HCT116 (cell line): ENCODE data around the gene KLF2. TPM values are rescaled to one million over a fixed set of nuclear protein-coding genes. Genes with fewer than 3 reads are reported as not detected.

Experiments
- ATAC-seq: fragments of 200-7000 bp; cut with Tn5 transposase; 2 replicates; pipeline ENCODE4 v1.9.1; 2020; ENCODE audit warnings: mild to moderate bottlenecking, moderate library complexity
- BruUV-seq: library from RNA; stranded (reverse); fragments of 400-500 nt; replicated peaks from 2 replicates; lab custom pipeline; 2021; lab: Mats Ljungman, UMichigan
- CTCF ChIA-PET: fragments of 300-600 bp; sonication (Branson Sonifier 250); formaldehyde crosslinking; loops from one replicate; lab custom pipeline; 2021; ENCODE audit warnings: antibody characterized with exemption; lab: Charles Lee
- POLR2A ChIA-PET: fragments of 300-600, 350-600 bp; sonication (Branson Sonifier 250); formaldehyde crosslinking; loops from one replicate; lab custom pipeline; 2021; ENCODE audit warnings: antibody characterized with exemption; lab: Charles Lee
- RAD21 ChIA-PET, 2 experiments: fragments of 300-600 bp; sonication (Branson Sonifier 250); formaldehyde crosslinking; loops; one replicate each; lab custom pipeline; 2023; ENCODE audit warnings: low total read pairs in 2 of 2; ENCODE audit not compliant: uncharacterized antibody in 2 of 2, unreplicated experiment in 2 of 2, low non-redundant PET in 1 of 2; lab: Charles Lee
- DNase-seq: peaks from one replicate; pipeline ENCODE4 v3.0.0-alpha.2; 2010; ENCODE audit warnings: low read depth, low spot score
- H2AFZ ChIP-seq: fragments of 200-600 bp; shearing (Covaris generic), sonication (generic); 2 replicates; pipeline ENCODE4 v1.6.1; 2017; ENCODE audit warnings: low read depth, mixed run types, mixed read lengths, antibody characterized with exemption, low read length; ENCODE audit not compliant: poor library complexity, severe bottlenecking
- H3K27ac ChIP-seq: 2 replicates; pipeline ENCODE4 v1.5.1; 2012; ENCODE audit warnings: low read depth, low read length
- H3K27me3 ChIP-seq: fragments of 200-600 bp; sonication (generic); 2 replicates; pipeline ENCODE4 v1.6.1; 2016; ENCODE audit warnings: mixed run types, low read length, mixed read lengths; ENCODE audit not compliant: insufficient read depth
- H3K36me3 ChIP-seq, 2 experiments: fragments of 200-500 bp in 1 of 2; fragments of 200-600 bp in 1 of 2; sonication (Bioruptor generic) in 1 of 2; sonication (generic) in 1 of 2; 2 replicates each; pipeline versions ENCODE4 v1.5.1 to v1.6.1; 2014 to 2016; ENCODE audit warnings: low read length in 2 of 2, inconsistent platforms in 1 of 2, mixed read lengths in 1 of 2, mixed run types in 1 of 2; ENCODE audit not compliant: insufficient read depth in 2 of 2, control insufficient read depth in 1 of 2
- H3K4me1 ChIP-seq, 2 experiments: fragments of 200-600 bp in 1 of 2; sonication (generic) in 1 of 2; 2 replicates each; pipeline versions ENCODE4 v1.5.1 to v1.6.1; 2012 to 2017; ENCODE audit warnings: low read length in 2 of 2, inconsistent platforms in 1 of 2, mild to moderate bottlenecking in 1 of 2, mixed read lengths in 1 of 2, mixed run types in 1 of 2, moderate library complexity in 1 of 2; ENCODE audit not compliant: insufficient read depth in 2 of 2, control insufficient read depth in 1 of 2
- H3K4me2 ChIP-seq: fragments of 200-600 bp; sonication (generic); 2 replicates; pipeline ENCODE4 v1.6.1; 2017; ENCODE audit warnings: mixed run types, low read length, mixed read lengths
- H3K4me3 ChIP-seq, 2 experiments: fragments of 200-600 bp in 1 of 2; sonication (generic) in 1 of 2; replicated peaks in 1 of 2; 2 replicates each; pipeline ENCODE4 v1.5.1; 2011 to 2016; ENCODE audit warnings: low read length in 2 of 2, control low read depth in 1 of 2, low read depth in 1 of 2, mild to moderate bottlenecking in 1 of 2, mixed read lengths in 1 of 2, mixed run types in 1 of 2
- H3K79me2 ChIP-seq: fragments of 200-600 bp; sonication (generic); 2 replicates; pipeline ENCODE4 v1.6.1; 2017; ENCODE audit warnings: mild to moderate bottlenecking, mixed run types, low read length, moderate library complexity, mixed read lengths; ENCODE audit not compliant: insufficient read depth
- H3K9ac ChIP-seq: fragments of 200-600 bp; sonication (generic); 2 replicates; pipeline ENCODE4 v1.6.1; 2016; ENCODE audit warnings: low read length, mixed read lengths
- H3K9me2 ChIP-seq: fragments of 200-600 bp; sonication (generic), shearing (Covaris generic); 2 replicates; pipeline ENCODE4 v1.6.1; 2017; ENCODE audit warnings: mixed run types, mild to moderate bottlenecking, moderate library complexity; ENCODE audit not compliant: insufficient read depth
- H3K9me3 ChIP-seq, 2 experiments: fragments of 200-500 bp in 1 of 2; fragments of 200-600 bp in 1 of 2; sonication (Bioruptor generic) in 1 of 2; sonication (generic) in 1 of 2; 2 replicates each; pipeline ENCODE4 v1.6.1; 2014 to 2017; ENCODE audit warnings: low read length in 2 of 2, mixed read lengths in 2 of 2, inconsistent platforms in 1 of 2, low read depth in 1 of 2, mild to moderate bottlenecking in 1 of 2, mixed run types in 1 of 2, moderate library complexity in 1 of 2; ENCODE audit not compliant: control insufficient read depth in 1 of 2, insufficient read depth in 1 of 2
- H4K20me1 ChIP-seq: fragments of 200-600 bp; sonication (generic), shearing (Covaris generic); 2 replicates; pipeline ENCODE4 v1.6.1; 2017; ENCODE audit warnings: mixed run types, mild to moderate bottlenecking, moderate library complexity; ENCODE audit not compliant: insufficient read depth
- ATF3 ChIP-seq: IDR thresholded peaks from 2 replicates; pipeline ENCODE4 v1.6.1; 2012
- CBX3 ChIP-seq: IDR thresholded peaks from 2 replicates; pipeline ENCODE4 v1.6.1; 2012; ENCODE audit warnings: low read depth
- CEBPB ChIP-seq: IDR thresholded peaks from 2 replicates; pipeline ENCODE4 v1.6.1; 2012; ENCODE audit warnings: low read depth
- CTCF ChIP-seq, 3 experiments: fragments of 200-600 bp in 1 of 3; sonication (generic) in 1 of 3; IDR thresholded peaks in 2 of 3; conservative IDR thresholded peaks in 1 of 3; 2 replicates each; pipeline ENCODE4 v1.5.1; 2012 to 2017; ENCODE audit warnings: low read depth in 2 of 3, low read length in 2 of 3, antibody characterized with exemption in 1 of 3, borderline replicate concordance in 1 of 3, control low read depth in 1 of 3, mild to moderate bottlenecking in 1 of 3, mixed read lengths in 1 of 3, mixed run types in 1 of 3, moderate library complexity in 1 of 3; ENCODE audit not compliant: insufficient read depth in 1 of 3
- EGR1 ChIP-seq: IDR thresholded peaks from 2 replicates; pipeline ENCODE4 v1.6.1; 2012; ENCODE audit warnings: low read depth
- ELF1 ChIP-seq: IDR thresholded peaks from 2 replicates; pipeline ENCODE4 v1.6.1; 2012; ENCODE audit warnings: low read depth, borderline replicate concordance
- EZH2 ChIP-seq: fragments of 200-600 bp; sonication (generic); IDR thresholded peaks from 2 replicates; pipeline ENCODE4 v1.6.1; 2017; ENCODE audit warnings: antibody characterized with exemption, mixed run types
- EZH2phosphoT487 ChIP-seq: fragments of 200-600 bp; IDR thresholded peaks from 2 replicates; pipeline ENCODE4 v1.6.1; 2018; ENCODE audit warnings: antibody characterized with exemption, borderline replicate concordance
- JUND ChIP-seq: IDR thresholded peaks from 2 replicates; pipeline ENCODE4 v1.6.1; 2012
- POLR2A ChIP-seq: IDR thresholded peaks from 2 replicates; pipeline ENCODE4 v1.7.0; 2011; ENCODE audit warnings: borderline replicate concordance; ENCODE audit not compliant: insufficient read depth, insufficient read length; ENCODE audit errors: extremely low read depth
- POLR2AphosphoS5 ChIP-seq: IDR thresholded peaks from 2 replicates; pipeline ENCODE4 v1.6.1; 2011; ENCODE audit warnings: mild to moderate bottlenecking, low read depth, low read length, moderate library complexity
- RAD21 ChIP-seq: IDR thresholded peaks from 2 replicates; pipeline ENCODE4 v1.6.1; 2012; ENCODE audit warnings: low read depth, mild to moderate bottlenecking
- SP1 ChIP-seq: IDR thresholded peaks from 2 replicates; pipeline ENCODE4 v1.6.1; 2012; ENCODE audit warnings: low read depth
- SRF ChIP-seq: IDR thresholded peaks from 2 replicates; pipeline ENCODE4 v1.6.1; 2012; ENCODE audit warnings: low read depth
- TCF7L2 ChIP-seq: IDR thresholded peaks from 2 replicates; pipeline ENCODE4 v1.7.0; 2011; ENCODE audit warnings: borderline replicate concordance, inconsistent platforms; ENCODE audit not compliant: insufficient read depth, insufficient read length; ENCODE audit errors: extremely low read depth
- YY1 ChIP-seq: IDR thresholded peaks from 2 replicates; pipeline ENCODE4 v1.6.1; 2011; ENCODE audit warnings: low read length, low read depth, moderate library complexity, mild to moderate bottlenecking; ENCODE audit not compliant: insufficient replicate concordance; ENCODE audit errors: extremely low read depth
- ZFX ChIP-seq: fragments of 450-650 bp; IDR thresholded peaks from 2 replicates; pipeline ENCODE4 v1.6.1; 2017
- ZNF274 ChIP-seq: fragments of 200-500 bp; sonication (Bioruptor generic); IDR thresholded peaks from 2 replicates; pipeline ENCODE4 v1.6.1; 2014; ENCODE audit warnings: mild to moderate bottlenecking, low read depth, low read length, inconsistent platforms
- intact Hi-C: fragments of 100-400 bp; cut with micrococcal nuclease; formaldehyde crosslinking; loops from 2 replicates; pipeline ENCODE4 v1.10.0; 2022
- total RNA-seq: library from RNA; stranded (reverse); gene quantifications from one replicate; pipeline ENCODE4 v1.2.1, GENCODE V29; 2021; ENCODE audit not compliant: unreplicated experiment
- TF ChIP-seq, protein P1 (sequence below): IDR thresholded peaks from 2 replicates; pipeline ENCODE4 v1.6.1; 2011; ENCODE audit warnings: mild to moderate bottlenecking, low read length, moderate library complexity; ENCODE audit not compliant: insufficient replicate concordance; ENCODE audit errors: extremely low read depth
- TF ChIP-seq, protein P2 (sequence below): IDR thresholded peaks from 2 replicates; pipeline ENCODE4 v1.6.1; 2012

The KLF2 gene
- total RNA-seq, 1 experiment from 2014 or later, result 39.4 TPM

GRCh38 chr19:16295057-16295456 lies 29.6 kb upstream of the KLF2 start (continued):
- TF ChIP-seq EZH2phosphoT487 (no peak), POLR2A (no peak), ZFX (no peak), POLR2AphosphoS5 (no peak), EZH2 (no peak)

- peak overlapping the region; percentile 54 for H2AFZ ChIP-seq
- H3K9ac ChIP-seq, result peak overlapping the region; percentile 39
- peak overlapping the region; percentile 69 for H3K4me2 ChIP-seq
- RAD21 ChIA-PET, result no interaction called here
- peaks cover 22 to 35% of the 10 kb centered on the region in 2 experiments for H3K4me1 ChIP-seq
- intact Hi-C loops, result loop anchor here (1.0 kb wide), 1 partner anchor 28 kb away; the partner anchor contains the start of gene KLF2
- H3K36me3 ChIP-seq, result no peaks in the 10 kb centered on the region
- H3K4me3 ChIP-seq, result peak overlapping the region in 1 of 2 experiments; percentile 18; a peak in 2 of 4 replicates
- H3K27ac ChIP-seq, result peak overlapping the region; percentile 45
- no peaks in the 10 kb centered on the region for H3K27me3 ChIP-seq
- peak; percentile 80 for ATAC-seq
- H3K9me2 ChIP-seq, result no peaks in the 10 kb centered on the region
- peak; percentile 77 for DNase-seq
- CTCF ChIA-PET, result no interaction called here
- no peaks in the 10 kb centered on the region for H3K9me3 ChIP-seq
- H3K79me2 ChIP-seq, result no peaks in the 10 kb centered on the region
- BruUV-seq, result TSS peak; percentile 91
- H4K20me1 ChIP-seq, result no peaks in the 10 kb centered on the region
- POLR2A ChIA-PET, result interaction anchor here (2.7 kb wide), 1 partner anchor 28 kb away, joined by 8 read pairs; the partner anchor contains the start of gene KLF2
- TF ChIP-seq TCF7L2 (no peak), CTCF (IDR thresholded peaks at IDR 0.05 in 2 of 3, conservative IDR thresholded peaks at IDR 0.05 in 1 of 3; ENCODE audit: borderline replicate concordance in 1 of 3, insufficient read depth in 1 of 3, low read depth in 2 of 3, low read length in 2 of 3) (no peak), EZH2phosphoT487 (no peak), SP1 (peak; percentile 84), POLR2A (no peak), CEBPB (no peak), EZH2 (no peak), ZFX (no peak), YY1 (no peak), CBX3 (peak; percentile 84), POLR2AphosphoS5 (0 out of 2 replicates have a peak, but pooled peaks have one; percentile 36), RAD21 (no peak), JUND (peak; percentile 79), ELF1 (no peak), ATF3 (no peak), ZNF274 (no peak), SRF (no peak), EGR1 (no peak)
- TF ChIP-seq, protein P1, sequence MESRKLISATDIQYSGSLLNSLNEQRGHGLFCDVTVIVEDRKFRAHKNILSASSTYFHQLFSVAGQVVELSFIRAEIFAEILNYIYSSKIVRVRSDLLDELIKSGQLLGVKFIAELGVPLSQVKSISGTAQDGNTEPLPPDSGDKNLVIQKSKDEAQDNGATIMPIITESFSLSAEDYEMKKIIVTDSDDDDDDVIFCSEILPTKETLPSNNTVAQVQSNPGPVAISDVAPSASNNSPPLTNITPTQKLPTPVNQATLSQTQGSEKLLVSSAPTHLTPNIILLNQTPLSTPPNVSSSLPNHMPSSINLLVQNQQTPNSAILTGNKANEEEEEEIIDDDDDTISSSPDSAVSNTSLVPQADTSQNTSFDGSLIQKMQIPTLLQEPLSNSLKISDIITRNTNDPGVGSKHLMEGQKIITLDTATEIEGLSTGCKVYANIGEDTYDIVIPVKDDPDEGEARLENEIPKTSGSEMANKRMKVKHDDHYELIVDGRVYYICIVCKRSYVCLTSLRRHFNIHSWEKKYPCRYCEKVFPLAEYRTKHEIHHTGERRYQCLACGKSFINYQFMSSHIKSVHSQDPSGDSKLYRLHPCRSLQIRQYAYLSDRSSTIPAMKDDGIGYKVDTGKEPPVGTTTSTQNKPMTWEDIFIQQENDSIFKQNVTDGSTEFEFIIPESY, result no peak
- TF ChIP-seq, protein P2, sequence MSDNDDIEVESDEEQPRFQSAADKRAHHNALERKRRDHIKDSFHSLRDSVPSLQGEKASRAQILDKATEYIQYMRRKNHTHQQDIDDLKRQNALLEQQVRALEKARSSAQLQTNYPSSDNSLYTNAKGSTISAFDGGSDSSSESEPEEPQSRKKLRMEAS, result peak; percentile 55; the same call in 1 of the 2 replicates
Observed at GRCh38 chr19:16296713-16297112, 27.9 kb upstream of the KLF2 start.
